GM12801 (cell line): ENCODE measurements around the gene NOTCH3.

Experiments used
- CTCF ChIP-seq: IDR thresholded peaks from one replicate; pipeline ENCODE4 v1.5.1; 2011; ENCODE audit warnings: control low read depth; ENCODE audit not compliant: insufficient read length; ENCODE audit errors: extremely low read depth

NOTCH3 gene

DNA sequence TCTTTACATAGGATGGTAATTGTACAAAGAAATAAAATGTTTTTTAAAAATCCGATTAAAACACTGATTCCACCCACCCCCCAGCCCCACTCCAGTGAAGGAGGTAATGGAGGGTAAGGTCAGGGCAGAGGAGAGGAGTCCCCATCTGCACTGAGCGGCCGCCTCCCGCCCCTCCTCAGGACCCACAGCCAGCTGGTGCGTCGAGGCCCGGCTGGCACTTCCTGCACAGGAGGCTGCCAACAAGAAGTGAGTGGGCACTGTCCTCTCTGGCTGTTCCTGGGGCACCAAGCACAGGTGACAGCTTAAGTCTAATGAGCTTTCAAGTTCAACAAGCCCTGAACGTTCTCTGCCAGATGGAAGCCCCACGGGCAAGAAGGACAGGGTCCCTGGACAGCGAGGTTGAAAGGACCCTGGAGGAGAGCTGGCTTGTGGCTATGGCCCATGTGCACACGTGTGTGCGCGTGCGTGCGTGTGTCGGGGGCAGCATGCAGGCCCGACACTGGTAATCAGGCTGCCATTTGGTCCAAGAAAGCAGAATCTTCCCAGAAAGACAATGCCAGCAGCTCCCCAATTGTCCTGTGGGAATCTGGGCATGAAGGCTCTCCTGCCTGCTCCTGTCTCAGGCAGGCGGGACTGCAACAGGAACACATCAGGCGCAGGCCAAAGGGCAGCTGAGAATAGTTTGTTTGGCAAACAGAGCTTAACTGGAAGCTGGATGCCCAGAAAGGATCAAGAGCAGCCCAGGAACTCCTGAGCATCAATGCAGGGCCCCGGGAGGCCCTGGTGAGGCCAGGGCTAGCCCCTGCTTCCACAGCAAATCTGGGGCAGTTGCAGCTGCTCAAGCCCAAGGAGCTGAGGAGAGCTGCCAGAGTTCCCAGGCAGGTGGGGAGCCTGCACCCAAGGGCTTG lies 46.6 kb upstream of the NOTCH3 start:
- TF ChIP-seq CTCF: no peak

DNA sequence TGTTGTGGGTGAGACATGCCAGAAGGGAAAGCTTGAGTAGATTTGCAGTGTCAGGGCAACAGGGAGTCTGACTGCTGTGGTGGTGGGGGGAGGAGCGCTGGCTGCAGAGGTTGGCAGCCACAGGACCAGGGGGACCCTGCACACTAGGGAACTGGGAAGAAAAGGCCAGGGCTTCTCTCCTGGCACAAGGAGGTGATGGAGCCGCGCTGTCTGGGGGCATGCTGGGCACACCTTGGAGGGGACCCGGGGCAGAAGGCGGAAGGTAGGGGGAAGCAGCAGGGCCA lies 45.3 kb upstream of the NOTCH3 start:
- TF ChIP-seq CTCF: no peak

DNA sequence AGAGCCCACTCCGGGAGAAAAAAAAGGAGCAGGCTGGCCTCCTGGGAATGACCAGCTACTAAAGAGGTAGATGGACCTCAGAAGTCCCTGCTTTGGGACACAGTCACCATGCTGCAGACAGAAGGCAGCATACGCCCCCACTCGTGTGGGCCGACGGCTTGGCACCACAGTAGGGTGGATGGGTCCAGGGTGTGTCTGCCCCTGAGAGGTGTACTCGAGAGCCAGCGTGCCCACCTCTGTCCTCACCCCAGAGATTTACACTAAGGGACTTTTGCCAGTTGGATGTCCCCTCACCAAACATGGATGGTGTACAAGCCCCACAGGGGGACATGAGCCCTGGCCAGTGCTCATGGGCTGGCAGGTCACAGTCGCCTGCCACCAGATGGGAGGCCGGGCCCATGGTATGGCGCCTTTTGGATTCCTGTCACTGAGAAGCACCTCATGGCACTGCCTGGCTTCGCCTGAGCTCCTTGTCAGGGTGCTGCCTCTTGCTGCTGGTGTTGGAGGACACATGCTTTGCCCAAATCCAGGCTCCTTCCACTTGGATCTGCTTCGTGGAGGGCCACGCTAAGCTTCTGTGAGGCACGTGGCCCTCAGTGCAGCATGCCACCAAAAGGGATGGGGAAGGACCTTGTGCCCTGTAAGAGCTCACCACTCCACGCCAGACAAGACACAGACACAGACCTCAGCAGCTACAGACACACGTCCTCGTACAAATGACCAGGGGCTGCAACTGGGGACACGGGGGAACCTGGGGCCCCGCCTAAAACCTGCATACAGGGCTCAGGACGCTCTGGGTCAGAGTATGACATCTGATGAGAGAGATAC lies 44.8 kb upstream of the NOTCH3 start:
- no peak for TF ChIP-seq CTCF

DNA sequence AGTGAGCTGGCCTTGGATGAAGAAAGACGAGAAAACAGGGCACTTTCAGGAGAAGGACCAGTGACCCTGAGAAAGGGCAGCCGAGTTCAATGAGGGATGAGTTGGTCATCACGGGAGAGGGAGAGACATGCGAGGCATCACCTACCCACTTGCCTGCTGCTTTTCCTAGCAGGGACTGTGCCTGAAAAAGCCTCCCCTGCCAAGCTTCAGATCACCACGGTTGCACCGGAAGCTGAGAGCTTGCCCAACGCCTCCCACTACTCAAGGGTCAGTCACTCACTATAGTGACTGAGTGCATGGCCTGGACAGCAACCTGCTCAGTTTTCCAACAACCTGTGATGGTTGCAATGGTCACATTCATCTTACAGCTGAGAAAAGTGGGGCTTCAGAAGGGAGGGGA lies 44.0 kb upstream of the NOTCH3 start:
- TF ChIP-seq CTCF: no peak

GRCh38 chr19:15244106-15244803 lies 43.5 kb upstream of the NOTCH3 start:
- no peak for TF ChIP-seq CTCF

DNA sequence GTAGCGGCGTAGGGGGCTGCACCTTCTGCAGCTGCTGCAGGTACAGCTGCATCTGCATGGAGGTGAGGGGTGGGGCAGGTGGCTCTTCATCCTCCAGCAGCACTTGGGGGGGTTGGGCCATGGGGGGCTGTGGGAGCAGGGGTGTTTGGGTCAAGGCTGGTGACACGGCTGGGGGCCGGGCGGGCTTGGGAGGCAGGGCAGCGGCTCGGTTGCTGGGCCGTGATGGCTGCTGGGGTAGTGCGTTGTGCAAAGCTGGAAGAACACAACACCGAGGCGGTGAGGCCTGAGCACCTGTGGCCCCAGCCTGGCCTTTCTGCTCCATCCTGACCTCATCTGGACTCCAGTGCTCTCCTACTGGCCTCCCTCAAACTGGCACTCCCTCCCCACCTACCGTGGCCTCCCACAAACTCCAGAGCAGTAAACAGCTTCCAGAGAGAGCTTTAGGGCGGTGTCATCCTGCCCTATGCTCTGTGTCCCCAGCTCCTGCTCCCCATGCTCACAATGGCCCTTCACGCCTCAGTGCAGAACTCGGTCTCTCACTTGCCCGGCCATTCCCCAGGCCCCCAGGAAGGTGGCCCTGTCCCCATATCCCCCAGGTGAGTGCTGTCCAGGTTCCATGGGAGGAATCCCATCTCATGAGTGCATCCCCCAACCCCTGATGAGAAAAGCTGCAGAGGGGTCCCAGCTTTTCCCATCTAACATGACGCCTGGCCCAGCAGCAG lies 42.6 kb upstream of the NOTCH3 start:
- TF ChIP-seq CTCF: no peak
